Measurements from ENCODE around the gene SNX32.

- TF ChIP-seq MAX (IDR thresholded peaks at IDR 0.05; ENCODE audit: insufficient read depth, insufficient read length), result no peak
- no peak for TF ChIP-seq CTCF (IDR thresholded peaks at IDR 0.05; ENCODE audit: extremely low read depth in 1 of 2, insufficient read depth in 1 of 2, low read depth in 1 of 2, low read length in 2 of 2)
- no peak for TF ChIP-seq POLR2AphosphoS5 (IDR thresholded peaks at IDR 0.05; ENCODE audit: insufficient read depth, low read depth, low read length)
- no peak for TF ChIP-seq MYC (IDR thresholded peaks at IDR 0.05; ENCODE audit: low read depth, low read length)
Observed at GRCh38 chr11:65816696-65817095, 17.1 kb upstream of the SNX32 start.

Measured in endothelial cell of umbilical vein (primary cell).